AG04450 (cell line): ENCODE measurements around the gene POU2AF1. TPM values are rescaled to one million over a fixed set of nuclear protein-coding genes. Genes with fewer than 3 reads are reported as not detected.

Source experiments
- CTCF ChIA-PET: fragments of 300-600, 350-600 bp; formaldehyde crosslinking; extraction: SDS; loops from one replicate; lab custom pipeline; 2022; ENCODE audit warnings: antibody characterized with exemption, inconsistent platforms; lab: Charles Lee
- POLR2A ChIA-PET: fragments of 350-600 bp; formaldehyde crosslinking; extraction: SDS; loops from one replicate; lab custom pipeline; 2021; ENCODE audit warnings: antibody characterized with exemption, inconsistent platforms; lab: Yijun Ruan, JAX
- DNase-seq: peaks from one replicate; pipeline ENCODE4 v3.0.0-alpha.2; 2011; ENCODE audit warnings: low read depth, low spot score
- H3K27ac ChIP-seq: one replicate; pipeline ENCODE4 v1.5.1; 2012; ENCODE audit warnings: low read depth, low read length, control low read depth
- H3K27me3 ChIP-seq: one replicate; pipeline ENCODE4 v1.6.0; 2012; ENCODE audit warnings: low read length; ENCODE audit not compliant: control insufficient read depth, insufficient read depth
- H3K4me3 ChIP-seq: 2 replicates; pipeline ENCODE4 v1.5.1; 2011; ENCODE audit warnings: mild to moderate bottlenecking, low read depth, low read length, control low read depth
- H3K9me3 ChIP-seq: 2 replicates; pipeline ENCODE4 v1.5.1; 2012; ENCODE audit warnings: low read length; ENCODE audit not compliant: control insufficient read depth, insufficient read depth
- polyA plus RNA-seq: library from polyadenylated mRNA; depleted of rRNA; stranded (reverse); fragments of >200 nt; gene quantifications from 2 replicates; pipeline ENCODE4 v1.2.3, GENCODE V29; 2011
- TF ChIP-seq, protein P1 (sequence below): IDR thresholded peaks from 2 replicates; pipeline ENCODE4 v1.5.1; 2011; ENCODE audit warnings: low read depth, low read length, control low read depth, inconsistent platforms

The POU2AF1 gene
- polyA plus RNA-seq, 1 experiment: not detected

DNA sequence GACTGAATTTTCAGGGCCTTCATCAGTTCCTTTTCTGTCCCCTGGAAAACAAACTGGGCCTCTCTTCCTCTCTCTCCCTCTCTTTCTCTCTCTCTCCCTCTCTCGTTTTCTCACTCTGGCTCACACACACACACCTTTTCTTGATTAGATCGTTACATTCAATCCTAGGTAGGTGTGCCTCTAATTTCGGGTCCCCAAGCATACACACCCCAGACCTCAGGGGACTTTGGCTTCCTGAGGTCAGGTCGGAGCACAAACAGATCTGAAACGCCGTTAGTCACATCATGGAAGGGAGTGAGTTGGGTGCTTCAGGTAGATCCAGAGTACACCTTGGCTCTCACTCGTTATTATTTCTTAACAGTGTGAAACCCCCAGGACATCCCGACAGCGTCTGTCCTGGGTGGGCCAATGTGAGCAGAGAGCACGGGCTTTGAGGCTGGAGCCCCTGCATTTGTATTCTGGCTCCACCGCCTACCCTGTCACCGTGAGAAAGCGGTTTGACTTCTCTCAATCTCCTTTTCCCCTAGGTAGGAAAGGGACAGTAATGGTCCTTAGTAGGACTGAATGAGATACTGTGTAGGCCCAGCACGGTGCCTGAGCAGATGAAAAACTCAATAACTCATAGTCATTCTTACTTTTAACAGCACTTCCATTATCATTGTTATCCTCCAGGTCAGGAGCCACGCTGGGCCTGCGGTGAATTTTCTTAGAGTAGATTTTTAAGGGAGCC lies 37.3 kb upstream of the POU2AF1 start:
- ChIA-PET CTCF (interaction anchor here (1.2 to 4.4 kb wide), 4 partner anchors 12 to 134 kb away, joined by 3 to 36 read pairs (median 10); no protein-coding TSS in a partner anchor), POLR2A (no interaction called here)
- Histone ChIP-seq H3K27me3 (peaks cover 35% of the 10 kb centered on the region), H3K9me3 (peaks cover 2% of the 10 kb centered on the region; the same call in 1 of the 2 replicates), H3K4me3 (no peak overlapping the region), H3K27ac (no peak overlapping the region)
- DNase-seq: no peak
- TF ChIP-seq, protein P1, sequence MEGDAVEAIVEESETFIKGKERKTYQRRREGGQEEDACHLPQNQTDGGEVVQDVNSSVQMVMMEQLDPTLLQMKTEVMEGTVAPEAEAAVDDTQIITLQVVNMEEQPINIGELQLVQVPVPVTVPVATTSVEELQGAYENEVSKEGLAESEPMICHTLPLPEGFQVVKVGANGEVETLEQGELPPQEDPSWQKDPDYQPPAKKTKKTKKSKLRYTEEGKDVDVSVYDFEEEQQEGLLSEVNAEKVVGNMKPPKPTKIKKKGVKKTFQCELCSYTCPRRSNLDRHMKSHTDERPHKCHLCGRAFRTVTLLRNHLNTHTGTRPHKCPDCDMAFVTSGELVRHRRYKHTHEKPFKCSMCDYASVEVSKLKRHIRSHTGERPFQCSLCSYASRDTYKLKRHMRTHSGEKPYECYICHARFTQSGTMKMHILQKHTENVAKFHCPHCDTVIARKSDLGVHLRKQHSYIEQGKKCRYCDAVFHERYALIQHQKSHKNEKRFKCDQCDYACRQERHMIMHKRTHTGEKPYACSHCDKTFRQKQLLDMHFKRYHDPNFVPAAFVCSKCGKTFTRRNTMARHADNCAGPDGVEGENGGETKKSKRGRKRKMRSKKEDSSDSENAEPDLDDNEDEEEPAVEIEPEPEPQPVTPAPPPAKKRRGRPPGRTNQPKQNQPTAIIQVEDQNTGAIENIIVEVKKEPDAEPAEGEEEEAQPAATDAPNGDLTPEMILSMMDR: no peak

DNA sequence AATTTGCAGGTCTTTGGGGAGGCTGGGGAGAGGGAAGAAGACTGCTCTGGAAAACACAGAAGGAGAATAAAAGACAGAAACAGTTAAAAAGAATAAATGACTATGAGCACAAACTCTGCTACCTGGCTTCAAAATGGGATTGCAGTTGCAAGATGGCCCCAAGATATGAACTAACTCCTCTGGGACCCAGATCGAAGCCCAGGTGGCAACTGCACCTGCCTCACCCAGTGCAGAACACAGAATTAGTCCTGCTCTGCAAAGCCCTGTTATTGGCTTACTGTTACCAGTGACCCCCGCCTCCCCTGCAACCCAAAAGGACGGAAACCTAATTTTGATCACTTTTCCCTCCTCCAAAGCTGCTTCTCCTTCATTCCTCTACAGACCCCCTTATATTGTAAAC lies 35.9 kb upstream of the POU2AF1 start:
- POLR2A ChIA-PET: no interaction called here

DNA sequence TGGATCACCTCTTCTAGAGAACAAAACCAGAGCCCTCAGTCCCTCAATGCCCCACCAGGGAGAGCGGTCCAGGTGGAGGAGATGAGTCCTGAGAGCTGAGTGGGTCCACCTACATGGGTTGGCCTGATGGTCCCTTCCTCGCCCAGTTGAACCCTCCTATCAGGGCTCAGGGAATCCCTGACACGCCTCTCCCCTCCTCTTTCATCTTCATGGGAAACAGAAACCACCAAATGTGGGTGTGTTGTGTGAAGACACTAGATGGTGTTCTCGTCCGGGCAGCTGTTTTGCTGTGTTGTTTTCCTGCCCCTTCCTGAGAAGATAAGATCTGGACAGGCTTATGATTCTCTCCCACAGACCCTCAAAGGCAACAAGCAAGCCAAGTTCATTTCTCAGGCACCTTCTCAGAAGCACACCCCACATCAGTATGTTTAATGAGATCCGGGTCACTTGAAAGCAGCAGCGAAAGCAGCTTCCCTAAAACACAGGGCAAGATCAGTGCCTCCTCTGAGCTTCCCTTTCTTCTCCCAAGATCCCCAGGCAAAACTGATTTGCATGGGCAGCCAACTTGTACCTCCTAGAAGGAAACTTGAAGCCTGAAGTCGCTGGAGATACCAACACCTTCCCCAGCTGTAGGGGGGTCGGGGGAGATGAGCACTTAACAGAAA lies 35.3 kb upstream of the POU2AF1 start:
- ChIA-PET POLR2A (no interaction called here), CTCF (no interaction called here)
- H3K9me3 ChIP-seq: no peaks in the 10 kb centered on the region
- no peak overlapping the region for H3K27ac ChIP-seq
- peaks cover 28% of the 10 kb centered on the region for H3K27me3 ChIP-seq
- TF ChIP-seq, protein P1: no peak
- DNase-seq: no peak
- no peak overlapping the region for H3K4me3 ChIP-seq

More for the DNA sequence above, 35.9 kb upstream of the POU2AF1 start:
- H3K27ac ChIP-seq: no peak overlapping the region
- H3K9me3 ChIP-seq: peaks cover 2% of the 10 kb centered on the region; the same call in 1 of the 2 replicates
- CTCF ChIA-PET: interaction anchor here (1.2 kb wide), 1 partner anchor 14 kb away, joined by 3 read pairs; no protein-coding TSS in a partner anchor
- peaks cover 31% of the 10 kb centered on the region for H3K27me3 ChIP-seq
- no peak for DNase-seq
- no peak overlapping the region for H3K4me3 ChIP-seq
- TF ChIP-seq, protein P1: no peak

DNA sequence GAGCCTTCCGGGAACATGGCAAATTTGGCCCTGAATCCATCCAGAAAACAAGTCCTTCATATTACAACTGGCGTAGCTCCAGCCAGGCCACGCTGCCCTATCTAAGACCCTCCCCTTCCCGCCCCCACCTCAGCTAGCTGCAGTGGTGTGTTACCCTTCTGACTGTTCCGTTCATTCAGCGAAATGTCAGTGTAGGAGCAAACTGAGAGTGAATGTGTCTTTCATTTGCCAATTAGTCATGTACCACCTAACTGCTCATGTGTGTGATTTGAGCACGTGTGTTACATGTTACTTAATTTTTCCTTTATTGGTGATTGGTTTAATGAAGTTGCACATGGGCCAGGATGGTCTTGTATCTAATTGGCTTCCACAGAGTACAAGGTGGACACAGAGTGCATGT lies 34.8 kb upstream of the POU2AF1 start:
- Histone ChIP-seq H3K9me3 (no peaks in the 10 kb centered on the region), H3K4me3 (no peak overlapping the region), H3K27ac (no peak overlapping the region), H3K27me3 (peaks cover 25% of the 10 kb centered on the region)
- ChIA-PET POLR2A (no interaction called here), CTCF (no interaction called here)
- TF ChIP-seq, protein P1: no peak
- no peak for DNase-seq

DNA sequence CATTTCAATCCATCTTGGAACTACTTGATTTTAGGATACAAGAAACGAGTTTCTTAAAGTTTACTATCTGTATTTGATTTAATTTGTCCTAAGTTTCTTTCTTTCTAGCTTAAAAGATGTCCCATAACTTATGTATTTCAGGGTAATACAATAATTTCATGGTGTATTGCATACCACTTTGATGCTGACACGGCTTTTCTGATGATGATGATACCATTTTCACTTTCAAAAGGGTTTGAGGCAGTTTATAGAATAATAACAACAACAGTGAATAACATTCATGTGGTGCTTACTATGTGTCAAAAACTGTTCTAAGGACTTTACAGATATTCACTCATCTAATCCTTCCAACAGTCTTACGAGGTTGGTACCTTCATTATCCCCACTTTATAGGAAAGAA lies 33.2 kb upstream of the POU2AF1 start:
- no peak for DNase-seq
- CTCF ChIA-PET: interaction anchor here (0.7 kb wide), 1 partner anchor 15 kb away, joined by 3 read pairs; no protein-coding TSS in a partner anchor
- TF ChIP-seq, protein P1: no peak
- H3K27me3 ChIP-seq: peaks cover 22% of the 10 kb centered on the region
- POLR2A ChIA-PET: no interaction called here
- no peaks in the 10 kb centered on the region for H3K9me3 ChIP-seq
- no peak overlapping the region for H3K4me3 ChIP-seq
- H3K27ac ChIP-seq: no peak overlapping the region
